Measurements from ENCODE around the gene ADGRV1.

Gene ADGRV1

DNA sequence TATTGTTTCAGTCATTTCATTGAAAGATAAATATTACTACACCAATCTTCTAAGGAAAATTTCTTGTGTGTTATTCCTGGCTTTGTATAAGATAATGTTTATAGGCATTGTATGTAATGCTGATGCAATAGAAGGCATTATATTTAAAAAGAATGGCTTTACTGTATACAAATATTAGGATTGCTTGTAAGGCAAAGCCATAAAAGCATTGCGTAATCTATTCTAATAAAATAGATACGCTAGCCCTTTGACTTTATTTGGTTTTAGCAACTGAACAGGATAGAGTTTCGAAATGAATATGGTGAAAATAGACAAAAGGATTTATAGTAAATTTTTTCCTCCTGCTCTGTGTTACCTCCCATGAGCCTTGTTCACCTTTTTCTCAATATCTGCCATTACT, 23.7 kb upstream of the ADGRV1 start (continued):
- no peak for TF ChIP-seq REST (tag by site-specific recombination; IDR thresholded peaks at IDR 0.05)

DNA sequence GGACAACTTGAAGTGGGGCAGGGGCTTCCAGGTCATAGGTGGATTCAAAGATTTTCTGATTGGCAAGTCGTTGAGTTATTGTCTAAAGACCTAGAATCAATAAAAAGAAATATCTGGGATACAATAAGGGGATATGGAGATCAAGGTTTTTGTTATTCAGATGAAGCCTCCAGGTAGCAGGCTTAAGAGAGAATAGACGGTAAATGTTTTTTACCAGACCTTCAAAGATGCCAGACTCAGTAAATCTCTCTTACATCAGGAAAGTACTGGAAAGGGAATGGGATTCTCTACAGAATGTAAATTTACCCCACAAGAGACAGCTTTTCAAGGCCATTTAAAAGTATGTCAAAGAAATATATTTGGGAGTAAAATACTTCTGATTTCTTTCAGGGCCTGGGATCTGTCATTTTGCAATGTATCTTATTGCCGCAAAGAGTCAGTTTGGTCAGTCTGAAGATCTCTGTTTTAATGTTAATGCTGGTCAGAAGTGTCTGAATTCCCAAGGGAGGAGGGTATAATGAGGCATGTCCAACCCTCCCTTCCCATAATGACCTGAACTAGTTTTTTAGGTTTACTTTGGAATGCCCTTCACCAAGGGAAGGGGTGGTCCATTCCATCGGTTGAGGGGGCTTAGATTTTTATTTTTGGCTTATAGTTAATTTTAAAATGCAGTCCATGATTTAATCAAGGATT, 15.6 kb upstream of the ADGRV1 start:
- Histone ChIP-seq H3K36me3 (ENCODE audit: control insufficient read depth in 2 of 2, insufficient read depth in 1 of 2, low read length in 2 of 2) (no peaks in the 10 kb centered on the region), H3K9me3 (ENCODE audit: control insufficient read depth, insufficient read depth, low read depth, low read length) (no peaks in the 10 kb centered on the region), H3K4me3 (ENCODE audit: low read depth, low read length) (no peak overlapping the region), H3K4me1 (ENCODE audit: control insufficient read depth, insufficient read depth, low read length) (peaks cover 10% of the 10 kb centered on the region; the same call in 1 of the 2 replicates), H3K27ac (ENCODE audit: extremely low read depth, low read depth, low read length) (no peak overlapping the region)
- TF ChIP-seq ZNF2 (tag by site-specific recombination; IDR thresholded peaks at IDR 0.05), result no peak
- TF ChIP-seq ZNF214 (tag by site-specific recombination; IDR thresholded peaks at IDR 0.05; ENCODE audit: borderline replicate concordance), result no peak
- no peak for TF ChIP-seq ZNF169 (tag by site-specific recombination; IDR thresholded peaks at IDR 0.05)
- TF ChIP-seq ZNF211 (tag by site-specific recombination; IDR thresholded peaks at IDR 0.05; ENCODE audit: low read depth), result no peak
- no peak for TF ChIP-seq ZBTB11 (tag by site-specific recombination; conservative IDR thresholded peaks at IDR 0.05; ENCODE audit: low read depth)
- TF ChIP-seq ZNF23 (tag by site-specific recombination; IDR thresholded peaks at IDR 0.05; ENCODE audit: borderline replicate concordance), result no peak
- no peak for TF ChIP-seq ZNF112 (tag by site-specific recombination; IDR thresholded peaks at IDR 0.05)
- no peak for TF ChIP-seq ZNF776 (tag by site-specific recombination; IDR thresholded peaks at IDR 0.05; ENCODE audit: borderline replicate concordance)
- no peak for TF ChIP-seq CTCF (tag by site-specific recombination; IDR thresholded peaks at IDR 0.05)
- TF ChIP-seq, protein P1, sequence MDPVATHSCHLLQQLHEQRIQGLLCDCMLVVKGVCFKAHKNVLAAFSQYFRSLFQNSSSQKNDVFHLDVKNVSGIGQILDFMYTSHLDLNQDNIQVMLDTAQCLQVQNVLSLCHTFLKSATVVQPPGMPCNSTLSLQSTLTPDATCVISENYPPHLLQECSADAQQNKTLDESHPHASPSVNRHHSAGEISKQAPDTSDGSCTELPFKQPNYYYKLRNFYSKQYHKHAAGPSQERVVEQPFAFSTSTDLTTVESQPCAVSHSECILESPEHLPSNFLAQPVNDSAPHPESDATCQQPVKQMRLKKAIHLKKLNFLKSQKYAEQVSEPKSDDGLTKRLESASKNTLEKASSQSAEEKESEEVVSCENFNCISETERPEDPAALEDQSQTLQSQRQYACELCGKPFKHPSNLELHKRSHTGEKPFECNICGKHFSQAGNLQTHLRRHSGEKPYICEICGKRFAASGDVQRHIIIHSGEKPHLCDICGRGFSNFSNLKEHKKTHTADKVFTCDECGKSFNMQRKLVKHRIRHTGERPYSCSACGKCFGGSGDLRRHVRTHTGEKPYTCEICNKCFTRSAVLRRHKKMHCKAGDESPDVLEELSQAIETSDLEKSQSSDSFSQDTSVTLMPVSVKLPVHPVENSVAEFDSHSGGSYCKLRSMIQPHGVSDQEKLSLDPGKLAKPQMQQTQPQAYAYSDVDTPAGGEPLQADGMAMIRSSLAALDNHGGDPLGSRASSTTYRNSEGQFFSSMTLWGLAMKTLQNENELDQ (tag by site-specific recombination; IDR thresholded peaks at IDR 0.05; ENCODE audit: low read depth), result no peak
- no peak for TF ChIP-seq ZNF184 (tag by site-specific recombination; IDR thresholded peaks at IDR 0.05)
- no peak for TF ChIP-seq ZNF274 (IDR thresholded peaks at IDR 0.05; ENCODE audit: low read length)
- no peak for TF ChIP-seq ZNF274 (tag by site-specific recombination; IDR thresholded peaks at IDR 0.05; ENCODE audit: borderline replicate concordance)
- TF ChIP-seq, protein P2, sequence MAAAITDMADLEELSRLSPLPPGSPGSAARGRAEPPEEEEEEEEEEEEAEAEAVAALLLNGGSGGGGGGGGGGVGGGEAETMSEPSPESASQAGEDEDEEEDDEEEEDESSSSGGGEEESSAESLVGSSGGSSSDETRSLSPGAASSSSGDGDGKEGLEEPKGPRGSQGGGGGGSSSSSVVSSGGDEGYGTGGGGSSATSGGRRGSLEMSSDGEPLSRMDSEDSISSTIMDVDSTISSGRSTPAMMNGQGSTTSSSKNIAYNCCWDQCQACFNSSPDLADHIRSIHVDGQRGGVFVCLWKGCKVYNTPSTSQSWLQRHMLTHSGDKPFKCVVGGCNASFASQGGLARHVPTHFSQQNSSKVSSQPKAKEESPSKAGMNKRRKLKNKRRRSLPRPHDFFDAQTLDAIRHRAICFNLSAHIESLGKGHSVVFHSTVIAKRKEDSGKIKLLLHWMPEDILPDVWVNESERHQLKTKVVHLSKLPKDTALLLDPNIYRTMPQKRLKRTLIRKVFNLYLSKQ (tag by site-specific recombination; IDR thresholded peaks at IDR 0.05; ENCODE audit: borderline replicate concordance), result no peak
- no peak for TF ChIP-seq ZFP37 (tag by site-specific recombination; IDR thresholded peaks at IDR 0.05)
- TF ChIP-seq ZNF629 (tag by site-specific recombination; IDR thresholded peaks at IDR 0.05), result no peak
- no peak for TF ChIP-seq ZNF157 (tag by site-specific recombination; IDR thresholded peaks at IDR 0.05)
- TF ChIP-seq HOXC10 (CRISPR knock-in tag; IDR thresholded peaks at IDR 0.05), result no peak
- TF ChIP-seq ZNF76 (tag by site-specific recombination; IDR thresholded peaks at IDR 0.05; ENCODE audit: borderline replicate concordance, low read depth), result no peak
- CTCF ChIA-PET, result interaction anchor here (0.5 to 1.4 kb wide), 3 partner anchors 9 to 242 kb away, joined by 3 to 6 read pairs (median 4); no protein-coding TSS in a partner anchor
- POLR2A ChIA-PET, result no interaction called here
